H1 (cell line): ENCODE data around the gene XIRP1. TPM values are rescaled to one million over a fixed set of nuclear protein-coding genes. Genes with fewer than 3 reads are reported as not detected.
"Not testable (repeated sequence)": the region's sequence is repeated elsewhere in the genome, so short reads cannot be mapped to it uniquely, and the experiment has no call there.

ENCODE experiments used
- CTCF ChIA-PET: fragments of 300-600 bp; sonication (Branson Sonifier 250); formaldehyde crosslinking; loops from one replicate; lab custom pipeline; 2021; ENCODE audit not compliant: partially characterized antibody; lab: Charles Lee
- POLR2A ChIA-PET: fragments of 300-600 bp; sonication (Branson Sonifier 250); formaldehyde crosslinking; loops from one replicate; lab custom pipeline; 2021; ENCODE audit warnings: inconsistent platforms; ENCODE audit not compliant: partially characterized antibody; lab: Charles Lee
- DNase-seq, 2 experiments: peaks; one replicate each; pipeline versions ENCODE4 v3.0.0 to v3.0.0-alpha.2; 2010 to 2022; ENCODE audit warnings: low spot score in 2 of 2, low read depth in 1 of 2, mixed read lengths in 1 of 2
- FAIRE-seq: peaks from 2 replicates; lab custom pipeline; 2011; peaks lifted over from hg19 to GRCh38; lab: Jason Lieb, UNC
- H2AFZ ChIP-seq: 2 replicates; pipeline ENCODE4 v1.8.1; 2012; ENCODE audit warnings: low read length, inconsistent platforms
- H2AK5ac ChIP-seq: 2 replicates; pipeline ENCODE4 v1.6.1; 2013; ENCODE audit warnings: low read depth, low read length
- H2BK120ac ChIP-seq: replicated peaks from 2 replicates; pipeline ENCODE3; 2013; ENCODE audit warnings: low read depth, low read length, inconsistent platforms
- H2BK12ac ChIP-seq: 2 replicates; pipeline ENCODE4 v1.6.1; 2013; ENCODE audit warnings: low read depth, low read length
- H2BK15ac ChIP-seq: 2 replicates; pipeline ENCODE4 v1.6.1; 2013; ENCODE audit warnings: low read length
- H2BK20ac ChIP-seq: 2 replicates; pipeline ENCODE4 v1.6.1; 2013; ENCODE audit warnings: low read length
- H2BK5ac ChIP-seq: 2 replicates; pipeline ENCODE4 v1.6.1; 2013; ENCODE audit warnings: low read depth, low read length
- H3K14ac ChIP-seq: 2 replicates; pipeline ENCODE4 v1.6.1; 2013; ENCODE audit warnings: inconsistent platforms; ENCODE audit not compliant: insufficient read length
- H3K18ac ChIP-seq: 2 replicates; pipeline ENCODE4 v1.6.1; 2013; ENCODE audit warnings: low read length; ENCODE audit errors: extremely low read depth
- H3K23ac ChIP-seq: 2 replicates; pipeline ENCODE4 v1.6.1; 2013; ENCODE audit warnings: inconsistent platforms; ENCODE audit not compliant: insufficient read length
- H3K23me2 ChIP-seq: 2 replicates; pipeline ENCODE4 v1.6.1; 2013; ENCODE audit warnings: low read depth, low read length
- H3K27ac ChIP-seq: 2 replicates; pipeline ENCODE4 v1.6.1; 2011; ENCODE audit warnings: low read depth, low read length, inconsistent platforms
- H3K27me3 ChIP-seq, 4 experiments: replicated peaks in 1 of 4; 1 replicate in 1 of 4; 2 replicates in 3 of 4; pipeline versions ENCODE4 v1.6.1 to v1.8.1; 2011 to 2013; ENCODE audit warnings: low read length in 3 of 4, mild to moderate bottlenecking in 3 of 4, inconsistent platforms in 2 of 4, mixed read lengths in 2 of 4, moderate library complexity in 1 of 4; ENCODE audit not compliant: control insufficient read depth in 3 of 4, insufficient read depth in 3 of 4; ENCODE audit errors: extremely low read depth in 1 of 4
- H3K36me3 ChIP-seq, 4 experiments: 2 replicates each; pipeline versions ENCODE4 v1.6.1 to v1.8.1; 2011 to 2013; ENCODE audit warnings: mild to moderate bottlenecking in 4 of 4, low read length in 3 of 4, moderate library complexity in 2 of 4, control low read depth in 1 of 4, inconsistent platforms in 1 of 4; ENCODE audit not compliant: insufficient read depth in 4 of 4, control insufficient read depth in 2 of 4
- H3K4ac ChIP-seq: replicated peaks from 2 replicates; pipeline ENCODE3; 2013; ENCODE audit warnings: low read length, low read depth, mixed read lengths, inconsistent platforms; ENCODE audit not compliant: insufficient read length
- H3K4me1 ChIP-seq, 4 experiments: replicated peaks in 1 of 4; 1 replicate in 1 of 4; 2 replicates in 3 of 4; pipeline versions ENCODE4 v1.6.1 to v1.8.1; 2011 to 2013; ENCODE audit warnings: low read length in 3 of 4, inconsistent platforms in 2 of 4, mixed read lengths in 1 of 4; ENCODE audit not compliant: insufficient read depth in 4 of 4, control insufficient read depth in 3 of 4
- H3K4me2 ChIP-seq, 2 experiments: 2 replicates each; pipeline versions ENCODE4 v1.6.1 to v1.8.1; 2011 to 2013; ENCODE audit warnings: low read depth in 2 of 2, low read length in 2 of 2, control low read depth in 1 of 2, inconsistent platforms in 1 of 2, mild to moderate bottlenecking in 1 of 2; ENCODE audit not compliant: insufficient read depth in 1 of 2
- H3K4me3 ChIP-seq, 4 experiments: fragments of 200-600, 300-600 bp in 1 of 4; sonication (generic), shearing (Covaris generic), sonication (Bioruptor Twin) in 1 of 4; 2 replicates each; pipeline versions ENCODE4 v1.5.1 to v1.8.1; 2011 to 2016; ENCODE audit warnings: low read length in 4 of 4, low read depth in 3 of 4, control low read depth in 2 of 4, inconsistent platforms in 2 of 4, mild to moderate bottlenecking in 2 of 4, mixed read lengths in 1 of 4, moderate library complexity in 1 of 4; ENCODE audit not compliant: insufficient read depth in 2 of 4; ENCODE audit errors: extremely low read depth in 1 of 4
- H3K56ac ChIP-seq: replicated peaks from 2 replicates; pipeline ENCODE3; 2013; ENCODE audit warnings: low read depth, mild to moderate bottlenecking, mixed read lengths, low read length, inconsistent platforms; ENCODE audit not compliant: insufficient read length
- H3K79me1 ChIP-seq: 2 replicates; pipeline ENCODE4 v1.6.1; 2013; ENCODE audit warnings: low read depth, low read length, control low read depth
- H3K79me2 ChIP-seq, 2 experiments: 2 replicates each; pipeline versions ENCODE4 v1.6.1 to v1.8.1; 2012 to 2013; ENCODE audit warnings: low read length in 2 of 2, mild to moderate bottlenecking in 2 of 2, inconsistent platforms in 1 of 2; ENCODE audit not compliant: insufficient read depth in 2 of 2, control insufficient read depth in 1 of 2
- H3K9ac ChIP-seq, 4 experiments: replicated peaks in 1 of 4; 1 replicate in 1 of 4; 2 replicates in 3 of 4; pipeline versions ENCODE4 v1.6.1 to v1.8.1; 2011 to 2013; ENCODE audit warnings: low read depth in 3 of 4, low read length in 3 of 4, control low read depth in 2 of 4, mild to moderate bottlenecking in 2 of 4, moderate library complexity in 2 of 4, inconsistent platforms in 1 of 4; ENCODE audit errors: extremely low read depth in 1 of 4
- H3K9me3 ChIP-seq, 2 experiments: 2 replicates each; pipeline versions ENCODE4 v1.6.1 to v1.8.1; 2012 to 2013; ENCODE audit warnings: mild to moderate bottlenecking in 2 of 2, moderate library complexity in 2 of 2, control low read depth in 1 of 2, inconsistent platforms in 1 of 2, low read depth in 1 of 2, low read length in 1 of 2, mixed read lengths in 1 of 2; ENCODE audit not compliant: insufficient read depth in 2 of 2
- H4K20me1 ChIP-seq, 2 experiments: replicated peaks in 1 of 2; 2 replicates each; pipeline versions ENCODE3 to v1.8.1; 2011 to 2013; ENCODE audit warnings: inconsistent platforms in 2 of 2, low read length in 2 of 2, mild to moderate bottlenecking in 1 of 2; ENCODE audit not compliant: insufficient read depth in 2 of 2, control insufficient read depth in 1 of 2
- H4K5ac ChIP-seq: 2 replicates; pipeline ENCODE4 v1.6.1; 2013; ENCODE audit warnings: low read length, low read depth, mixed read lengths, inconsistent platforms; ENCODE audit not compliant: insufficient read length
- H4K8ac ChIP-seq: 2 replicates; pipeline ENCODE4 v1.8.0; 2013; ENCODE audit warnings: mild to moderate bottlenecking, moderate library complexity, low read length, inconsistent platforms; ENCODE audit not compliant: insufficient read depth; ENCODE audit errors: extremely low read depth
- H4K91ac ChIP-seq: replicated peaks from 2 replicates; pipeline ENCODE3; 2013; ENCODE audit warnings: low read length, mixed read lengths, inconsistent platforms; ENCODE audit not compliant: insufficient read length
- WGBS, 2 experiments: shearing (Covaris generic) in 1 of 2; methylation state at CpG; one replicate each; pipeline versions ENCODE4 v1.1.6 to v1.1.7; 2013 to 2015; ENCODE audit warnings: low lambda C conversion rate in 2 of 2, mixed read lengths in 2 of 2, inconsistent platforms in 1 of 2, low coverage in 1 of 2, missing lambda C conversion rate in 1 of 2; ENCODE audit not compliant: insufficient replicate concordance in 2 of 2, insufficient coverage in 1 of 2, insufficient read length in 1 of 2; ENCODE audit errors: extremely low coverage in 1 of 2, missing lambda C conversion rate in 1 of 2; 5-methylcytosine and 5-hydroxymethylcytosine counted together
- polyA plus RNA-seq, 7 experiments: library from polyadenylated mRNA; depleted of rRNA in 3 of 7; stranded (reverse) in 5 of 7; unstranded in 2 of 7; fragments of >200 nt in 5 of 7; fragments of 200-250 nt in 2 of 7; gene quantifications; 1 replicate in 5 of 7; 2 replicates in 1 of 7; 4 replicates in 1 of 7; pipeline versions ENCODE4 v1.2.1 to v1.2.3, GENCODE V29; 2011 to 2013; ENCODE audit warnings: missing spikeins in 2 of 7, mixed read lengths in 2 of 7
- total RNA-seq: library from RNA; stranded (reverse); fragmentation: NEBNext Ultra II Directional; extraction: Animal tissue kit (Norgen Biotek cat#: 25700); gene quantifications from 2 replicates; pipeline ENCODE4 v1.2.1, GENCODE V29; 2021

Gene XIRP1
- total and polyA plus RNA-seq, 2 of the 8 experiments (the other 6 are each of a cell fraction or from before 2014, with no cell fraction given) = not detected

DNA sequence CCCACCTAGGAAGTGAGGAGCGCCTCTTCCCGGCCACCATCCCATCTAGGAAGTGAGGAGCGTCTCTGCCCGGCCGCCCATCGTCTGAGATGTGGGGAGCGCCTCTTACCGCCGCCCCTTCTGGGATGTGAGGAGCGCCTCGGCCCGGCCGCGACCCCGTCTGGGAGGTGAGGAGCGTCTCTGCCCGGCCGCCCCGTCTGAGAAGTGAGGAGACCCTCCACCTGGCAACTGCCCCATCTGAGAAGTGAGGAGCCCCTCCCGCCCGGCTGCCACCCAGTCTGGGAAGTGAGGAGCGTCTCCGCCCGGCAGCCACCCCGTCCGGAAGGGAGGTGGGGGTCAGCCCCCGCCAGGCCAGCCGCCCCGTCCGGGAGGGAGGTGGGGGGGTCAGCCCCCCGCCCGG lies 35.2 kb upstream of the XIRP1 start:
- H3K27me3 ChIP-seq, H4K91ac ChIP-seq, CTCF ChIA-PET, H4K20me1 ChIP-seq, H3K36me3 ChIP-seq, H3K56ac ChIP-seq, H3K79me2 ChIP-seq, FAIRE-seq, H2BK5ac ChIP-seq, H2AFZ ChIP-seq, H3K9ac ChIP-seq, H2BK20ac ChIP-seq, H3K4me3 ChIP-seq, H2BK15ac ChIP-seq, H3K4ac ChIP-seq, H3K27ac ChIP-seq, H3K4me2 ChIP-seq, H2AK5ac ChIP-seq, H3K14ac ChIP-seq, H4K5ac ChIP-seq, DNase-seq, H3K4me1 ChIP-seq, H2BK120ac ChIP-seq, H3K23ac ChIP-seq, H3K9me3 ChIP-seq, H3K79me1 ChIP-seq, H3K18ac ChIP-seq, H4K8ac ChIP-seq, POLR2A ChIA-PET, H3K23me2 ChIP-seq, H2BK12ac ChIP-seq: not testable (repeated sequence)
- WGBS, 2 experiments = 100% methylated on average over 1 of the region's 32 CpGs; no CpG with 5 or more reads in 1 of the 2 experiments
